Endothelial cell of umbilical vein (primary cell): Measurements from ENCODE around the gene BMP2K.

Source experiments
- EZH2 ChIP-seq: IDR thresholded peaks from 2 replicates; pipeline ENCODE4 v1.6.1; 2012; ENCODE audit warnings: borderline replicate concordance, low read depth, mild to moderate bottlenecking, moderate library complexity, low read length, inconsistent platforms; ENCODE audit not compliant: severe bottlenecking
- GATA2 ChIP-seq: IDR thresholded peaks from 2 replicates; pipeline ENCODE4 v1.7.0; 2011; ENCODE audit warnings: low read depth, mild to moderate bottlenecking, moderate library complexity, mixed read lengths, low read length; ENCODE audit not compliant: insufficient read length, insufficient read depth
- JUN ChIP-seq: IDR thresholded peaks from 2 replicates; pipeline ENCODE4 v1.6.1; 2011; ENCODE audit warnings: borderline replicate concordance, low read depth; ENCODE audit not compliant: insufficient read length, insufficient read depth
- POLR2A ChIP-seq: IDR thresholded peaks from 2 replicates; pipeline ENCODE4 v1.6.1; 2012; ENCODE audit warnings: low read depth, mild to moderate bottlenecking, control low read depth, low read length
- POLR2AphosphoS5 ChIP-seq: IDR thresholded peaks from 2 replicates; pipeline ENCODE4 v1.6.1; 2012; ENCODE audit warnings: low read depth, mild to moderate bottlenecking, control low read depth, low read length, moderate library complexity; ENCODE audit not compliant: insufficient read depth
- TF ChIP-seq, protein P1 (sequence below), 2 donors: IDR thresholded peaks; 1 replicate in 1 of 2; 2 replicates in 1 of 2; pipeline ENCODE4 v1.5.1; 2011; ENCODE audit warnings: low read length in 2 of 2, mild to moderate bottlenecking in 2 of 2, moderate library complexity in 2 of 2, control low read depth in 1 of 2, inconsistent platforms in 1 of 2, low read depth in 1 of 2; ENCODE audit not compliant: insufficient read depth in 1 of 2; ENCODE audit errors: extremely low read depth in 1 of 2
- TF ChIP-seq, protein P2 (sequence below): IDR thresholded peaks from 2 replicates; pipeline ENCODE4 v1.6.1; 2011; ENCODE audit not compliant: insufficient read depth, insufficient read length

DNA sequence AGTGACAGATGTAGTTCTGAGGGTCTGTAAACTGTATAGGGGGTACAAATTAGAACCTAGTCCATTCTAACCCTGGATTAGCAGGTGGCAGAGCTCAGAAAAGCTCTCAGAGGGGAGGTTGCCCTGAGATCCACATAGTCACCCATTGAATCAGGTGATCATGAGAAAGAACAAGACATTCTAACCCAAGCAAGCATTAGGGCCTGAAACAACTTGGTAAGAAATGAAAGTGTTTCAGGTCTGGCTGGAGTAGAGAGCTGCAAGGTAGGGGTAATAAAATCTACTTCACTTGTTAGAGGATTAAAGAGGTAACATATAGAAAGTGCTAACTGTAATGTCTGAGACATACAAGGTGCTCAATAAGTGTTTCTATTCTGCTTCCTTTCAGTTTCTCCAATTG, 8.8 kb upstream of the BMP2K start:
- no peak for TF ChIP-seq POLR2A
- TF ChIP-seq, protein P1, sequence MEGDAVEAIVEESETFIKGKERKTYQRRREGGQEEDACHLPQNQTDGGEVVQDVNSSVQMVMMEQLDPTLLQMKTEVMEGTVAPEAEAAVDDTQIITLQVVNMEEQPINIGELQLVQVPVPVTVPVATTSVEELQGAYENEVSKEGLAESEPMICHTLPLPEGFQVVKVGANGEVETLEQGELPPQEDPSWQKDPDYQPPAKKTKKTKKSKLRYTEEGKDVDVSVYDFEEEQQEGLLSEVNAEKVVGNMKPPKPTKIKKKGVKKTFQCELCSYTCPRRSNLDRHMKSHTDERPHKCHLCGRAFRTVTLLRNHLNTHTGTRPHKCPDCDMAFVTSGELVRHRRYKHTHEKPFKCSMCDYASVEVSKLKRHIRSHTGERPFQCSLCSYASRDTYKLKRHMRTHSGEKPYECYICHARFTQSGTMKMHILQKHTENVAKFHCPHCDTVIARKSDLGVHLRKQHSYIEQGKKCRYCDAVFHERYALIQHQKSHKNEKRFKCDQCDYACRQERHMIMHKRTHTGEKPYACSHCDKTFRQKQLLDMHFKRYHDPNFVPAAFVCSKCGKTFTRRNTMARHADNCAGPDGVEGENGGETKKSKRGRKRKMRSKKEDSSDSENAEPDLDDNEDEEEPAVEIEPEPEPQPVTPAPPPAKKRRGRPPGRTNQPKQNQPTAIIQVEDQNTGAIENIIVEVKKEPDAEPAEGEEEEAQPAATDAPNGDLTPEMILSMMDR (IDR thresholded peaks at IDR 0.05; ENCODE audit: extremely low read depth in 1 of 2, insufficient read depth in 1 of 2, low read depth in 1 of 2, low read length in 2 of 2): no peak
- TF ChIP-seq, protein P2, sequence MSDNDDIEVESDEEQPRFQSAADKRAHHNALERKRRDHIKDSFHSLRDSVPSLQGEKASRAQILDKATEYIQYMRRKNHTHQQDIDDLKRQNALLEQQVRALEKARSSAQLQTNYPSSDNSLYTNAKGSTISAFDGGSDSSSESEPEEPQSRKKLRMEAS: no peak
- no peak for TF ChIP-seq JUN
- TF ChIP-seq EZH2: no peak
- no peak for TF ChIP-seq POLR2AphosphoS5
- TF ChIP-seq GATA2: no peak
